Activated CD8-positive, alpha-beta T cell treated with anti-CD3 and anti-CD28 coated beads for 36 hours (primary cell): ENCODE data around the gene GREM2. TPM values are rescaled to one million over a fixed set of nuclear protein-coding genes. Genes with fewer than 3 reads are reported as not detected.

Experiments used
- ATAC-seq: fragments of 200-7000 bp; cut with Tn5 transposase; one replicate; pipeline ENCODE4 v1.10.0; 2021; ENCODE audit warnings: mild to moderate bottlenecking, moderate library complexity
- CTCF ChIA-PET: fragments of 350-600 bp; sonication (Branson Sonifier 250); formaldehyde crosslinking; loops from one replicate; lab custom pipeline; 2021; ENCODE audit warnings: antibody characterized with exemption; lab: Charles Lee
- POLR2A ChIA-PET: fragments of 350-600 bp; sonication (Branson Sonifier 250); formaldehyde crosslinking; loops from one replicate; lab custom pipeline; 2021; ENCODE audit warnings: antibody characterized with exemption; lab: Charles Lee
- DNase-seq: peaks from one replicate; pipeline ENCODE4 v3.0.0-alpha.2; 2020
- H3K27ac Mint-ChIP-seq: one replicate; pipeline ENCODE4 v1.8.0; 2021; ENCODE audit warnings: mild to moderate bottlenecking, mixed read lengths
- H3K27me3 Mint-ChIP-seq: one replicate; pipeline ENCODE4 v1.8.0; 2021; ENCODE audit warnings: mixed read lengths
- H3K36me3 Mint-ChIP-seq: one replicate; pipeline ENCODE4 v1.8.0; 2021; ENCODE audit warnings: low read depth, mixed read lengths
- H3K4me1 Mint-ChIP-seq: one replicate; pipeline ENCODE4 v1.8.0; 2021; ENCODE audit warnings: low read depth, mixed read lengths
- H3K4me3 Mint-ChIP-seq: one replicate; pipeline ENCODE4 v1.8.0; 2021; ENCODE audit warnings: mild to moderate bottlenecking, moderate library complexity, mixed read lengths
- H3K9me3 Mint-ChIP-seq: one replicate; pipeline ENCODE4 v1.8.0; 2021; ENCODE audit warnings: mixed read lengths
- CTCF ChIP-seq: fragments of 200-600 bp; IDR thresholded peaks from one replicate; pipeline ENCODE4 v1.8.0; 2022; ENCODE audit warnings: antibody characterized with exemption, mild to moderate bottlenecking
- intact Hi-C: fragments of 100-400 bp; cut with micrococcal nuclease; formaldehyde crosslinking; loops from one replicate; pipeline ENCODE4 v1.10.0; 2022
- total RNA-seq, 2 experiments: library from RNA; stranded (reverse); gene quantifications; one replicate each; pipeline ENCODE4 v1.2.3, GENCODE V29; 2021

The GREM2 gene
- total RNA-seq, 2 experiments from 2014 or later = not detected

- no peaks in the 10 kb centered on the region for H3K4me1 Mint-ChIP-seq
- H3K9me3 Mint-ChIP-seq = no peaks in the 10 kb centered on the region
- H3K27me3 Mint-ChIP-seq = no peaks in the 10 kb centered on the region
- ChIA-PET POLR2A (no interaction called here), CTCF (no interaction called here)
- no peaks in the 10 kb centered on the region for H3K36me3 Mint-ChIP-seq
- ATAC-seq (no peak), DNase-seq (no peak)
- TF ChIP-seq CTCF = no peak
- no peak overlapping the region for H3K4me3 Mint-ChIP-seq
- H3K27ac Mint-ChIP-seq = no peak overlapping the region
- intact Hi-C loops = no loop called here
Observed at GRCh38 chr1:240553351-240553750, 58.6 kb downstream of the GREM2 start.

- no peak for ATAC-seq
- ChIA-PET POLR2A (no interaction called here), CTCF (no interaction called here)
- H3K9me3 Mint-ChIP-seq = peaks cover 3% of the 10 kb centered on the region
- H3K27me3 Mint-ChIP-seq = no peaks in the 10 kb centered on the region
- H3K4me3 Mint-ChIP-seq = no peak overlapping the region
- intact Hi-C loops = no loop called here
- H3K4me1 Mint-ChIP-seq = peaks cover 4% of the 10 kb centered on the region
- DNase-seq = no peak
- no peak overlapping the region for H3K27ac Mint-ChIP-seq
- no peak for TF ChIP-seq CTCF
- H3K36me3 Mint-ChIP-seq = no peaks in the 10 kb centered on the region
Observed at GRCh38 chr1:240539769-240540414, 72.1 kb downstream of the GREM2 start.

GRCh38 chr1:240538776-240539430, 73.1 kb downstream of the GREM2 start:
- CTCF ChIA-PET = no interaction called here

GRCh38 chr1:240533154-240533780, 78.7 kb downstream of the GREM2 start:
- ATAC-seq = no peak
- H3K27me3 Mint-ChIP-seq = no peaks in the 10 kb centered on the region
- POLR2A ChIA-PET = no interaction called here
- no peaks in the 10 kb centered on the region for H3K36me3 Mint-ChIP-seq
- no peak overlapping the region for H3K4me3 Mint-ChIP-seq
- no peak overlapping the region for H3K27ac Mint-ChIP-seq
- intact Hi-C loops = no loop called here
- CTCF ChIA-PET = no interaction called here
- no peaks in the 10 kb centered on the region for H3K4me1 Mint-ChIP-seq
- no peaks in the 10 kb centered on the region for H3K9me3 Mint-ChIP-seq
- no peak for DNase-seq
- TF ChIP-seq CTCF = no peak

More at GRCh38 chr1:240538776-240539430, 73.1 kb downstream of the GREM2 start:
- Mint-ChIP-seq H3K9me3 (peaks cover 3% of the 10 kb centered on the region), H3K4me3 (no peak overlapping the region), H3K4me1 (peaks cover 4% of the 10 kb centered on the region), H3K36me3 (no peaks in the 10 kb centered on the region), H3K27ac (no peak overlapping the region), H3K27me3 (no peaks in the 10 kb centered on the region)
- ATAC-seq = no peak
- no peak for DNase-seq
- intact Hi-C loops = no loop called here
- POLR2A ChIA-PET = no interaction called here
- TF ChIP-seq CTCF = no peak

- POLR2A ChIA-PET = no interaction called here
- H3K9me3 Mint-ChIP-seq = peaks cover 2% of the 10 kb centered on the region
- CTCF ChIA-PET = no interaction called here
- no peaks in the 10 kb centered on the region for H3K27me3 Mint-ChIP-seq
- intact Hi-C loops = no loop called here
- no peak for DNase-seq
- no peak for TF ChIP-seq CTCF
- no peak overlapping the region for H3K4me3 Mint-ChIP-seq
- H3K36me3 Mint-ChIP-seq = no peaks in the 10 kb centered on the region
- no peaks in the 10 kb centered on the region for H3K4me1 Mint-ChIP-seq
- H3K27ac Mint-ChIP-seq = no peak overlapping the region
- no peak for ATAC-seq
Observed at GRCh38 chr1:240528591-240528990, 83.4 kb downstream of the GREM2 start.
